IMR-90 (cell line): ENCODE data around the gene EXT2. TPM values are rescaled to one million over a fixed set of nuclear protein-coding genes. Genes with fewer than 3 reads are reported as not detected.

Experiments used
- ATAC-seq: fragments of 200-7000 bp; cut with Tn5 transposase; 2 replicates; pipeline ENCODE4 v1.9.1; 2020; ENCODE audit warnings: low read depth, mild to moderate bottlenecking, moderate library complexity
- BruUV-seq: library from RNA; stranded (reverse); fragments of 400-500 nt; replicated peaks from 2 replicates; lab custom pipeline; 2021; lab: Mats Ljungman, UMichigan
- CTCF ChIA-PET: fragments of 300-600 bp; formaldehyde crosslinking; extraction: SDS; loops from one replicate; lab custom pipeline; 2021; ENCODE audit warnings: antibody characterized with exemption; lab: Yijun Ruan, JAX
- POLR2A ChIA-PET: fragments of 300-600 bp; sonication (Branson Sonifier 250); formaldehyde crosslinking; loops from one replicate; lab custom pipeline; 2022; ENCODE audit warnings: antibody characterized with exemption; ENCODE audit not compliant: unreplicated experiment; lab: Charles Lee
- DNase-seq: peaks from one replicate; pipeline ENCODE4 v3.0.0; 2013
- H2AFZ ChIP-seq: replicated peaks from 2 replicates; pipeline ENCODE3; 2013; ENCODE audit warnings: low read length, mild to moderate bottlenecking; ENCODE audit not compliant: poor library complexity
- H2AK5ac ChIP-seq: 2 replicates; pipeline ENCODE4 v1.6.1; 2013; ENCODE audit warnings: low read depth, low read length, inconsistent platforms
- H2AK9ac ChIP-seq: replicated peaks from 2 replicates; pipeline ENCODE3; 2013; ENCODE audit warnings: mild to moderate bottlenecking, low read depth, low read length, moderate library complexity; ENCODE audit not compliant: poor library complexity
- H2BK120ac ChIP-seq: 2 replicates; pipeline ENCODE4 v1.6.1; 2013; ENCODE audit warnings: low read depth, low read length, inconsistent platforms
- H2BK15ac ChIP-seq: 3 replicates; pipeline ENCODE4 v1.6.1; 2013; ENCODE audit warnings: low read depth, low read length, inconsistent platforms
- H2BK20ac ChIP-seq: 2 replicates; pipeline ENCODE4 v1.6.1; 2013; ENCODE audit warnings: low read depth, mild to moderate bottlenecking, inconsistent platforms, low read length, moderate library complexity
- H2BK5ac ChIP-seq: 2 replicates; pipeline ENCODE4 v1.6.1; 2013; ENCODE audit warnings: mild to moderate bottlenecking, low read depth, low read length, inconsistent platforms; ENCODE audit not compliant: poor library complexity, severe bottlenecking
- H3K14ac ChIP-seq: replicated peaks from 2 replicates; pipeline ENCODE4 v1.6.1; 2013; ENCODE audit warnings: low read depth, low read length, inconsistent platforms
- H3K18ac ChIP-seq: 2 replicates; pipeline ENCODE4 v1.6.1; 2013; ENCODE audit warnings: low read depth, low read length, control low read depth
- H3K23ac ChIP-seq: 2 replicates; pipeline ENCODE4 v1.6.1; 2013; ENCODE audit warnings: low read depth, low read length, inconsistent platforms
- H3K27ac ChIP-seq: 2 replicates; pipeline ENCODE4 v1.5.1; 2013; ENCODE audit warnings: mild to moderate bottlenecking, control low read depth, low read length; ENCODE audit not compliant: insufficient read depth
- H3K27me3 ChIP-seq: 2 replicates; pipeline ENCODE4 v1.6.1; 2013; ENCODE audit warnings: low read length; ENCODE audit not compliant: control insufficient read depth, insufficient read depth
- H3K36me3 ChIP-seq: 2 replicates; pipeline ENCODE4 v1.6.1; 2013; ENCODE audit warnings: low read length, mixed read lengths; ENCODE audit not compliant: control insufficient read depth, insufficient read depth
- H3K4ac ChIP-seq: 2 replicates; pipeline ENCODE4 v1.6.1; 2013; ENCODE audit warnings: low read depth, low read length, inconsistent platforms
- H3K4me1 ChIP-seq: 2 replicates; pipeline ENCODE4 v1.6.1; 2013; ENCODE audit warnings: low read length, mixed read lengths; ENCODE audit not compliant: control insufficient read depth, insufficient read depth
- H3K4me2 ChIP-seq: 2 replicates; pipeline ENCODE4 v1.6.1; 2013; ENCODE audit warnings: low read depth, mild to moderate bottlenecking, control low read depth, low read length, moderate library complexity
- H3K4me3 ChIP-seq: 2 replicates; pipeline ENCODE4 v1.5.1; 2013; ENCODE audit warnings: low read depth, mild to moderate bottlenecking, control low read depth, low read length, moderate library complexity; ENCODE audit not compliant: insufficient read depth
- H3K56ac ChIP-seq: 2 replicates; pipeline ENCODE4 v1.6.1; 2013; ENCODE audit warnings: low read length, inconsistent platforms; ENCODE audit not compliant: insufficient read depth; ENCODE audit errors: extremely low read depth
- H3K79me1 ChIP-seq, 2 experiments: 2 replicates each; pipeline ENCODE4 v1.6.1; 2013; ENCODE audit warnings: low read length in 2 of 2, inconsistent platforms in 1 of 2, low read depth in 1 of 2
- H3K9ac ChIP-seq: 2 replicates; pipeline ENCODE4 v1.6.1; 2013; ENCODE audit warnings: low read depth, low read length, control low read depth
- H3K9me1 ChIP-seq: 2 replicates; pipeline ENCODE4 v1.6.1; 2013; ENCODE audit warnings: low read length, inconsistent platforms; ENCODE audit not compliant: insufficient read depth
- H3K9me3 ChIP-seq: 2 replicates; pipeline ENCODE4 v1.6.1; 2013; ENCODE audit warnings: low read length; ENCODE audit not compliant: control insufficient read depth, insufficient read depth
- H4K20me1 ChIP-seq: 2 replicates; pipeline ENCODE4 v1.6.1; 2013; ENCODE audit warnings: low read length, inconsistent platforms; ENCODE audit not compliant: insufficient read depth
- H4K5ac ChIP-seq: 2 replicates; pipeline ENCODE4 v1.6.1; 2013; ENCODE audit warnings: mild to moderate bottlenecking, low read depth, low read length, control low read depth
- H4K8ac ChIP-seq, 2 experiments: 2 replicates each; pipeline ENCODE4 v1.6.1; 2013; ENCODE audit warnings: low read depth in 2 of 2, low read length in 2 of 2, control low read depth in 1 of 2, inconsistent platforms in 1 of 2
- H4K91ac ChIP-seq: 2 replicates; pipeline ENCODE4 v1.6.1; 2013; ENCODE audit warnings: low read depth, low read length, inconsistent platforms; ENCODE audit not compliant: insufficient read depth
- FOS ChIP-seq: fragments of 150-350 bp; IDR thresholded peaks from 2 replicates; pipeline ENCODE4 v1.6.1; 2016; ENCODE audit warnings: low read depth, low read length
- WGBS, 2 experiments: methylation state at CpG; one replicate each; pipeline versions ENCODE4 v1.1.5 to v1.1.7; 2013; ENCODE audit warnings: missing lambda C conversion rate in 2 of 2; ENCODE audit not compliant: insufficient read length in 1 of 2; ENCODE audit errors: extremely low coverage in 2 of 2; 5-methylcytosine and 5-hydroxymethylcytosine counted together
- dilution Hi-C: fragments of 300-500 bp; cut with HindIII; formaldehyde crosslinking; loops from one replicate; pipeline ENCODE4 v1.14.3; 2018; ENCODE audit warnings: low sequenced_read_pairs; ENCODE audit not compliant: unreplicated experiment
- in situ Hi-C: fragments of 300-500 bp; cut with MboI; formaldehyde crosslinking; loops from 3 replicates; pipeline ENCODE4 v1.14.3; 2019; ENCODE audit warnings: low sequenced_read_pairs, inconsistent platforms, mixed read lengths
- intact Hi-C: fragments of 100-400 bp; cut with micrococcal nuclease; formaldehyde crosslinking; loops from 2 replicates; pipeline ENCODE4 v1.10.0; 2022
- polyA plus RNA-seq, 3 experiments: library from polyadenylated mRNA; depleted of rRNA; stranded (reverse); fragments of >200 nt; gene quantifications; 2 replicates each; pipeline ENCODE4 v1.2.3, GENCODE V29; 2012; ENCODE audit warnings: low replicate concordance in 1 of 3
- total RNA-seq: library from RNA; depleted of rRNA; stranded (reverse); fragments of >200 nt; gene quantifications from 2 replicates; pipeline ENCODE4 v1.2.3, GENCODE V29; 2012

Gene EXT2
- total and polyA plus RNA-seq, 2 of the 4 experiments (the other 2 are of a cell fraction) = 75.0 to 85.3 TPM

GRCh38 chr11:44255406-44256071 is 160.1 kb downstream of the EXT2 start:
- Histone ChIP-seq H3K27me3 (no peaks in the 10 kb centered on the region), H4K91ac (no peak overlapping the region), H3K27ac (no peak overlapping the region), H3K23ac (no peak overlapping the region; the same call in 1 of the 2 replicates), H3K4ac (no peak overlapping the region), H2AK5ac (no peak overlapping the region), H3K4me3 (no peak overlapping the region), H2BK15ac (no peak overlapping the region), H3K18ac (no peak overlapping the region), H3K56ac (no peak overlapping the region), H4K5ac (no peak overlapping the region), H3K9ac (no peak overlapping the region), H4K8ac (no peak overlapping the region), H2AK9ac (peak overlapping the region; percentile 67), H3K4me1 (no peaks in the 10 kb centered on the region; the same call in 1 of the 2 replicates), H2BK20ac (no peak overlapping the region), H3K14ac (no peak overlapping the region), H3K36me3 (no peaks in the 10 kb centered on the region), H2BK120ac (no peak overlapping the region), H2BK5ac (no peak overlapping the region), H2AFZ (no peak overlapping the region), H4K20me1 (no peaks in the 10 kb centered on the region), H3K79me1 (no peaks in the 10 kb centered on the region), H3K9me3 (no peaks in the 10 kb centered on the region; the same call in 1 of the 2 replicates), H3K4me2 (no peak overlapping the region), H3K9me1 (0 out of 2 replicates have a peak, but pooled peaks cover 3% of the 10 kb centered on the region)
- TF ChIP-seq FOS = no peak
- ATAC-seq (no peak), DNase-seq (no peak)
- ChIA-PET POLR2A (no interaction called here), CTCF (interaction anchor here (0.6 kb wide), 1 partner anchor 14 kb away, joined by 8 read pairs; no protein-coding TSS in a partner anchor)
- in situ Hi-C loops (no loop called here), dilution Hi-C loops (no loop called here), intact Hi-C loops (loop anchor here (10.0 kb wide), 1 partner anchor 121 kb away; no protein-coding TSS in a partner anchor)
- WGBS, 2 experiments = no CpG with 5 or more reads among the region's 6 CpGs
- no TSS peak for BruUV-seq
